HG02763 (cell line): Measurements from ENCODE around the gene RABEP2.
"Not testable (repeated sequence)": the region's sequence is repeated elsewhere in the genome, so short reads cannot be mapped to it uniquely, and the experiment has no call there.

Experiments
- ATAC-seq: cut with Tn5 transposase; IDR thresholded peaks from one replicate; pipeline ENCODE4 v1.9.1; 2021; ENCODE audit warnings: mild to moderate bottlenecking, moderate library complexity; ENCODE audit not compliant: unreplicated experiment

The RABEP2 gene

DNA sequence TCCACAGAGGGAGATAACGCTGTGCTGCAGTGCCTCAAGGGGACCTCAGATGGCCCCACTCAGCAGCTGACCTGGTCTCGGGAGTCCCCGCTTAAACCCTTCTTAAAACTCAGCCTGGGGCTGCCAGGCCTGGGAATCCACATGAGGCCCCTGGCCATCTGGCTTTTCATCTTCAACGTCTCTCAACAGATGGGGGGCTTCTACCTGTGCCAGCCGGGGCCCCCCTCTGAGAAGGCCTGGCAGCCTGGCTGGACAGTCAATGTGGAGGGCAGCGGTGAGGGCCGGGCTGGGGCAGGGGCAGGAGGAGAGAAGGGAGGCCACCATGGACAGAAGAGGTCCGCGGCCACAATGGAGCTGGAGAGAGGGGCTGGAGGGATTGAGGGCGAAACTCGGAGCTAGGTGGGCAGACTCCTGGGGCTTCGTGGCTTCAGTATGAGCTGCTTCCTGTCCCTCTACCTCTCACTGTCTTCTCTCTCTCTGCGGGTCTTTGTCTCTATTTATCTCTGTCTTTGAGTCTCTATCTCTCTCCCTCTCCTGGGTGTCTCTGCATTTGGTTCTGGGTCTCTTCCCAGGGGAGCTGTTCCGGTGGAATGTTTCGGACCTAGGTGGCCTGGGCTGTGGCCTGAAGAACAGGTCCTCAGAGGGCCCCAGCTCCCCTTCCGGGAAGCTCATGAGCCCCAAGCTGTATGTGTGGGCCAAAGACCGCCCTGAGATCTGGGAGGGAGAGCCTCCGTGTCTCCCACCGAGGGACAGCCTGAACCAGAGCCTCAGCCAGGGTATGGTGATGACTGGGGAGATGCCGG, 7.5 kb upstream of the RABEP2 start:
- ATAC-seq: no peak

DNA sequence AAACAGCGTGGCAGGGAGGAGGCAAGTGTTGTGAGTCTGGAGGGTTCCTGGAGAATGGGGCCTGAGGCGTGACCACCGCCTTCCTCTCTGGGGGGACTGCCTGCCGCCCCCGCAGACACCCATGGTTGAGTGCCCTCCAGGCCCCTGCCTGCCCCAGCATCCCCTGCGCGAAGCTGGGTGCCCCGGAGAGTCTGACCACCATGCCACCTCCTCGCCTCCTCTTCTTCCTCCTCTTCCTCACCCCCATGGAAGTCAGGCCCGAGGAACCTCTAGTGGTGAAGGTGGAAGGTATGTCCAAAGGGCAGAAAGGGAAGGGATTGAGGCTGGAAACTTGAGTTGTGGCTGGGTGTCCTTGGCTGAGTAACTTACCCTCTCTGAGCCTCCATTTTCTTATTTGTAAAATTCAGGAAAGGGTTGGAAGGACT, 6.8 kb upstream of the RABEP2 start, which contains the start of gene CD19:
Gene CD19, plus strand, starts transcription at position 171 of the 425 bp plus-strand sequence. Its CDS starts 30 bp downstream, at position 201.
- no peak for ATAC-seq

DNA sequence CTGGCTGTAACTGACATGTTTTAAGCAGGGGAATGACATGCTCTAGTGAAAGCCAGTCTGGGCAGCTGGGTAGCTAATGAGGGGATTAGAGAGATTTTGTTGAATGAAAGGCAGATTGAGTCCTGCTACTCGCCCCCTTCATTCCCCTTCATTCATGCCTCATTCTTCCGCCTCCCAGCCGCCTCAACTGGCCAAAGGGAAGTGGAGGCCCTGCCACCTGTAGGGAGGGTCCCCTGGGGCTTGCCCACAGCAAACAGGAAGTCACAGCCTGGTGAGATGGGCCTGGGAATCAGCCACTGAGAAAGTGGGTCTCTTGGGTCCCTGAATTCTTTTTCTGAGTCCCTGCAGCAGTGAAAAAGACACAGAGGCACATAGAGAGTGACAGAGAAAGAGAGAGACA, 5.6 kb upstream of the RABEP2 start:
- no peak for ATAC-seq

DNA sequence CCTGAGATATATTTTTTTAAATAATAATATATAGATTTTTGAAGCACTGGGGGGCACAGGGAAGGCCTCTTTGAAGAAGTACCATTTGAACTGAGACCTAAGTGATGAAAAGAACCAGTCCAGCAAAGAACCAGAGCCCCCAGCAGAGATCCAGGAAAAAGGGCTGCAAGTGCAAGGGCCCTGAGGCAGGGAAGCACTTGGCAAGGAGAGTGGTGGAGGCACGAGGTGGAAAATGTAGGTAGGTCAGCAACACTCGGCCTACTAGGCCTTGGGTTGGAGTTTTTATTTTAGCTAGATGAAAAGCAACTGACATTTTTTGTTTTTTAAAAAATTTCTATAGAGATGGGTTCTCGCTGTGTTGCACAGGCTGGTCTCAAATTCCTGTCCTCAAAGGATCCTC, 5.2 kb upstream of the RABEP2 start:
- no peak for ATAC-seq

DNA sequence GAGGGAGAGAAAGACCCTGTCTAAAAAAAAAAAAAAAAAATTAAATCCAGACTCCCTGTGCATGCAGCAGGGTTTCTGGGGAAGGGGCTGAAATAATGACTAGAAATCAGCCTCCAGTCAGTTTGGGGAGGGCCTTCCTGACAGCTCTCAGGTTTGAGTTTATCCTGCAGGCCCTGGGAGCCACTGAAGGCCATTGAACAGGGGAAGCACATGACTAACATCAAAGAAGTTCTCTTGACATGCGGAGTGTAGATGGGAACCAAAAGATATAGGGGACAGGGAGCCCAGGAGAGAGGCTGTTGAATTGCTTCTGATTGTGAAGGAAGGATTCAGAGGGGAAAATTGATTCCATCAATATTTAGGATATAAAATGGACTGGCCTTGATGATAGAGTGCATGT, 2.8 kb upstream of the RABEP2 start:
- ATAC-seq: no peak

DNA sequence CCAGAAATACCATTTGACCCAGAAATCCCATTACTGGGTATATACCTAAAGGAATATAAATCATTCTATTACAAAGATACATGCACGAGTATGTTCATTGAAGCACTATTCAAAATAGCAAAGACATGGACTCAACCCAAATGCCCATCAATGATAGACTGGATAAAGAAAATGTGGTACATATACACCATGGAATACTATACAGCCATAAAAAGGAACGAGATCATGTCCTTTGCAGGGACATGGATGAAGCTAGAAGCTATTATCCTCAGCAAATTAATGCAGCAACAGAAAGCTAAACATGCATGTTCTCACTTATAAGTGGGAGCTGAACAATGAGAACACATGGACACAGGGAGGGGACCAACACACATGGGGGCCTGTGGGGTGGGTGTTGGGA, 1.2 kb upstream of the RABEP2 start:
- not testable (repeated sequence) for ATAC-seq

DNA sequence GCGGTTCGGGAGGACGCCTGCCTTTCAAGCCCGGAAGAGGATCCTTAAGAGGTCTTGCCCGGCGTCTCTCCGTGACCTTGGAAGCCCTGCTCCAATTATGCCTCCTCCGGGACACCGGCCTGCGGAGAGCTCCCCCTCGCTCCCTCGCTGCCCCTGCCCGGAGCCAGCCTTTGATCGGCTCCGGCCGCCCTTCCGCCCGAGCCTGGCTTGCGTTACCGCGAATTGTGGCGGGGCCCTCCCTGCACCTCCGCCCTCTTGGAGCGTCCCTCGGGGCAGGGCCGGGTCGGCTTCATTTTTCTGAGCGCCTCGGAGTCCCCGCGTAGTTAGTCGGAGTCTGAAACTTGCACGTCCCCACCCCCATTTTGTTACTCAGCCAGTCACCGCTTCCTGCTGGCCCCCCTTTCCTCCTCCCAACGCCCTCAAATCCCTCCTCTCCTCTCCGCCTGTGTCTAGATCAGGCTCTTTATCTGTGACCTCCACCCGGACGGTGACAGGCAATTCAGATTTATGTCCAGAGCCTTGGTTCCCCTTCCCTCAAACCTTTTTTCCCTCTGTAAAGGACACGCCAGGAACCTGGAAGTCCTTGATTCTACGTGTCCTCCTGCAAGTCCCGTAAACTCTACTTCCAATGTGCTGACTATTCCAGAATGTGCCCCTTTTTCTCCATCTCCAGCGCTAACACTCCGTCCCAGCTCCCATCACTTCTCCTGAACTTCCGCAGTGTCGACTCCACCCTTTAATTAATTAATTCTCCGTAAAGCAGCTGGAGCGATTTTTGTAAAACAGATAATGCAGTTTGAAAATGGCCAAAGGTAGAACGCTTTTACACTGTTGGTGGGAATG, 569 bp upstream of the RABEP2 start:
- peak; percentile 26 for ATAC-seq

DNA sequence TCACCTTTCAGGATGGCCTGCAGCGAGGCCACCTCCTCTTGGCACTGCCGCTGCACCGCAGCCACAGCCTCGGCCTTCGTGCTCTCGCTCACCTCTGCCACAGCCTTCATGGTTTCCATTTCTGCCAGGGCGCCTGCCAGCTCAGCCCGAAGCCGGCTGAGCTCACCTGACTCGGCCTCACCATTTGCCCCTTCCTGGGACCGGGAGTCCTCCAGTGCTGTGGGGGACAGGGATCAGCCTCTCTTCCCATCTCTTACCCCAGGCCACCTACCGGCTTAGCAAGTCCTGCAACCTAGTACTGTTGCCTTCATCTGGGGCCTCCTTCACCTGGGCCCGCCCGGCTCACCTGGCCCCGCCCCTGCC, 658 bp downstream of the RABEP2 start:
- no peak for ATAC-seq

DNA sequence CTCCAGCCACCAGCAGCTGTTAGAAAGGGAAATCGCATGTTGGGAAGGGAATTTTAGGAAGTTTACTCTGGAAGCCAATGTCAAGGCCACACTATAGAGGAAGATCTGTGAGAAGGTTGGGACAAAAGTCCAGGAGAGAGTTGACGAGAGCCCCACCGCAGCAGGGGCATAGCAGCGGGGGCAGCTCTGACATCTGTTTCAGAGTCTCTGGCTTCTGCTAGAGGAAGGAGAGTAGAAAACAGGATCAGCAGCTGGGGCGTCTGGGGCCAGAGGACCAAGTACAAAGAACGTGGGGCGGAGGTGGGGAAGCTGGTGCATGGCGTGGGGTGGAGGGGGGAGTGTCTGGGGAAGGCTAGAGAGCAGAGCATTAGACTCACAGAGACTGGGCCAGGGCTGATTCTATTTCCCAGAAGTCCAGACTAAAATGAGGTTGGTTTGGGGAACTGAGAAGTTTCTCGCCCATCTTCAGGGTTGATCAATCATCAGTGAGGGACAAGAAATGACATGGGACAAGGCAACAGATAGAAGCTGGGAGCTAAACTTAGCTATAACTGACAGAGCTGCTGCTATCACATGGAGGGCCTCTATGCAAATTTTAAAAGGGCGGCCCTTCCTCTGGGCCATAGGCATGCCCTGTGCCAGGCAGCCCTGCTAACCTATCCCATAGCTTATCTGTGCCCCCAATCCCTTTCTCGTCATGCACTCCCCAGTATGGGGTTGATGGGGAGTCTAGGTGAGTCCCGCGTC, 1.2 kb downstream of the RABEP2 start:
- peak; percentile 54 for ATAC-seq

DNA sequence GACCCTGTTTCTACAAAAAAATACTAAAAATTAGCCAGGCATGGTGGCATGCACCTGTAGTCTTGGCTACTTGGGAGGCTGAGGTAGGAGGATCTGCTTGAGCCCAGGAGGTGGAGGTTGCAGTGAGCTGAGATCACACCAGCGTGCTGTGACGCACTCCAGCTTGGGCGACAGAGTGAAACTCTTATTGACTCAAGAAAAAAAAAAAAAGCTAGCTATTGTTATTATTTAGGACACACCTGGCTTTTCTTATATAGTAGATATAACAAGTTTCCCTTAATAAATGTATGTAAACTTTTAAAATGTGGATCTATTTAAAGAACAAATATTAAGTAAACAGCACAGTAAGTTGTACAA, 1.8 kb downstream of the RABEP2 start:
- no peak for ATAC-seq

DNA sequence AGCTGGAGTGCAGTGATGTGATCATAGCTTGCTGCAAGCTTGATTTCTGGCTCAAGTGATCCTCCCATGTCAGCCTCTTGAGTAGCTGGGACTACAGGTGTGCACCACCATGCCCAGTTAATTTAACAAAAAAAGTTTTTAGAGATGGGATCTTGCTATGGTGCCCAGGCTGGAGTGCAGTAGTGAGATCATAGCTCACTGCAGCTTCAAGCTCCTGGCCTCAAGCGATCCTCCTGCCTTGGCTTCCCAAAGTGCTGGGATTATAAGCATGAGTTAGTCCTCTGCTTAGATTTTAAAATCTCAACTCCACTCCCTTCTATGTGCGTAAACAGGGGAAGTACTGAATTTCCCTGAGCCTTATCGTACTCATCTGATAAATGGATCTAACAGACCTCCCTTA, 6.3 kb downstream of the RABEP2 start:
- no peak for ATAC-seq

DNA sequence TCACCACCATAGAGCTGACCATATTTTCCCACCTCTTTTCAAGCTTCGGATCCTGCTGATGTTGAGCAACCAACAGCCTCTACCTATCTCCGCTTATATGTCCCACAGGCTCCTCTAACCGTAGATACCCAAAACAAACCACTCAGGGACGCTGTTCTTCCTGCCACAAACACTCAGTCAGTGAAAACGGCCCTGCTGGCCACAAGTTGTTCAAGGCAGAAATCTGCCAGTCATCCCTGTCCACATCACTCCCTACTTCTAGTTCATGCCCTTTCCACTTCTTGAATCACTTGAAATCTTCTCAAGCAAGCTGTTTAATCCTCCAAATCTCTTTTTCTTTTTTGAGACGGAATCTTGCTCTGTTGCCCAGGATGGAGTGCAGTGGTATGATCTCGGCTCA, 7.9 kb downstream of the RABEP2 start:
- ATAC-seq: no peak

DNA sequence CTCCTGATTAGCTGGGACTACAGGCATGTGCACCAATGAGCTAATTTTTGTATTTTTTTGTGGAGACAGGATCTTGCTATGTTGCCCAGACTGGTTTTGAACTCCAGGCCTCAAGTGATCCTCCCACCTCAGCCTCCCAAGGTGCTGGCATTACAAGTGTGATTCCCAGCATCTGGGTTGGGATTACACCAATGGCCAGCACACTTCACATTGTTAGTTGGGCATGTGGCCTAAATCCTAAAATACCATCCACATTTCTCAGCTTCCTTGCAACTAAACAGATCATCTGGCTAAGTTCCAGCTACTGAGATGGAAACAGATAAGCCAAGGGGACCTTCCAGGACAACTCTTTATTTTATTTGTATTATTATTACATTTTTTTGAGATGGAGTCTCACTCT, 9.9 kb downstream of the RABEP2 start:
- no peak for ATAC-seq

DNA sequence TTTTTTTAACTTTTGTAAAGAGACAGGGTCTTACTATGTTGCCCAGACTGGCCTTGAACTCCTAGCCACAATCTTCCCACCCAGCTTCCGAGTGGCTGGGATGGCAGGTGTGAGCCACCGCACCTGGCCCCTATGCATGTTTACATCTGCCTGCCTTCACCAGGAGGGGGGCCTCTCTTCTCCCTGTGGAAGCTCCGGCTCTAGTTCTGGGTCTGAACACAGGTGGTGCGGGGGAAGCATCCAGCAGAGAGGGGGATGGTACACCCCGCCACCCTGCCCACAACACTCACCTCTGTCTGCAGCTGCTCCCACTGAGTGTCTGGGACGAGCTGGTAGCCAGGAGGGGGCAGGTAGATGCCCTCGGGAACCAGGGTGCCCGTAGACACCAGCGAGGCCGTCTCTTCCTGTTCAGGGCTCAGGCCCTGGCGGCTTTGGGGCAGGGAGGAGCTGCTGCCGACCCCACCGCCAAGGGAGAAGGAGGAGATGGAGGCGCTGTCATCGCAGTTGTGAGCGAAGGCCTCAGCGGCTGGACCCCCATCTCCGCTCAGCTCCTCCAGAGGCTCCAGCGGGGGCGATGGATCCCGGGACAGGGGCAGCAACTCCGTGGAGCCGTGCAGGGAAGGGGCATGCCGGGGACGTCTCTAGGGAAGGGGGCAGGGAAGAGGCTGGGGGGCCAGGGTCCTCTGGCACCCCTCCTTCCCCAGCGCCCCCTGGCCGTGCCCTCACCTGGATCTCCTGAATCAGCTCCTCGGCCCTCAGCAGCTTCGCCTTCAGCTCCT, 10.9 kb downstream of the RABEP2 start:
- no peak for ATAC-seq

DNA sequence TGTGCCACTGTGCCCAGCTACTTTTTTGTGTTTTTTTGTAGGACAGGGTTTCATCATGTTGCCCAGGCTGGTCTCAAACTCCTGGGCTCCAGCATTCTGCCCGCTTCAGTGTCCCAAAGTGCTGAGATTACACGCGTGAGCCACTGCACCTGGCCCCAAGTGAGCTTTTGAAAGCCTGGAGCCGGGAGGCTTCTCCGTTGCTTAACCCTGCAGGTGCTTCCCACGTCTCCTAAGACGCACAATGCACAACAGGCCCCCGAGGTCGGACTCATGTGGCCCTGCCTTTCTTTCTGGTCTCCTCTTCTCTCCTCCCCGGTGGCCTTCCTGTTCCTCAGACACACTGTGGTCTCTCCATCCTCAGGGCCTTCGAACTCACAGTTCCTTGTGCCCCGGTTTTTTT, 12.5 kb downstream of the RABEP2 start:
- no peak for ATAC-seq

DNA sequence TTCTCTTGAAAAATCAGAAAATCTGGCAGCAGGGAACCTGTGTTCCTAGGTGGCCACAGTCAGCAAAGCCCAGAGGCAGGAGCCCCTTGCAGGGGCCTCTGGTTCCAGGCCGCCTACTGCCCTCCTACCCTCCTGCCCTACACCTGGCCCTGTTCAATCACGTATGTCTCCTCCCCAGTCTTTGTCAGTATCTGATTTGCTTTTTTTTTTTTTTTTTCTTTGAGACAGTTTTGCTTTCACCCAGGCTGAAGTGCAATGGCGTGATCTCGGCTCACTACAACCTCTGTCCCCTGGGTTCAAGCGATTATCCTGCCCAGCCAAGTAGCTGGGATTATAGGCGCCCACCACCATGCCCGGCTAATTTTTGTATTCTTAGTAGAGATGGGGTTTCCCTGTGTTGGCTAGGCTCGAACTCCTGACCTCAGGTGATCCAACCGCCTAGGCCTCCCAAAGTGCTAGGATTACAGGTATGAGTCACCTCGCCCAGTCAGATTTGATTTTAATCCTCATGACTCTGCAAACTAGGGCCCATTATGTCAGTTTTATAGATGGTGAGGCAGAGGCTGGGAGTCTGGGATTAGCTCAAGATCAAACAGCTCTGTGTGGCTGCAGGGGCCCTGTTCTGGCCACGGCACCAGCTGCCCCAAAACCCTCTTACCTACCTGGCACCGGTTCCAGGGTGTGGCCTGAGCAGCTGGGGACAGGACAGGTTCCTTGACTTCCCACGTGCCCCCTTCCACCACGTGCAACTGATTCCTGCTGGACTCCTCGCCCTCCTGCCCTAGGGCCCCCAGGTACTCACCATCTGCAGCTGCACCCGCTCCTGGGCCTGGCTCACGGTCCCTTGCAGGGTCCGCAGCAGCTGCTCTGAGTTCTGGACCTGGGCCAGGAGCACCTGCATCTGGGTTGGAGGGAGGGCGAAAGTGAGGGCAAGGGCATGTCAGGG, 14.7 kb downstream of the RABEP2 start:
- ATAC-seq: no peak

DNA sequence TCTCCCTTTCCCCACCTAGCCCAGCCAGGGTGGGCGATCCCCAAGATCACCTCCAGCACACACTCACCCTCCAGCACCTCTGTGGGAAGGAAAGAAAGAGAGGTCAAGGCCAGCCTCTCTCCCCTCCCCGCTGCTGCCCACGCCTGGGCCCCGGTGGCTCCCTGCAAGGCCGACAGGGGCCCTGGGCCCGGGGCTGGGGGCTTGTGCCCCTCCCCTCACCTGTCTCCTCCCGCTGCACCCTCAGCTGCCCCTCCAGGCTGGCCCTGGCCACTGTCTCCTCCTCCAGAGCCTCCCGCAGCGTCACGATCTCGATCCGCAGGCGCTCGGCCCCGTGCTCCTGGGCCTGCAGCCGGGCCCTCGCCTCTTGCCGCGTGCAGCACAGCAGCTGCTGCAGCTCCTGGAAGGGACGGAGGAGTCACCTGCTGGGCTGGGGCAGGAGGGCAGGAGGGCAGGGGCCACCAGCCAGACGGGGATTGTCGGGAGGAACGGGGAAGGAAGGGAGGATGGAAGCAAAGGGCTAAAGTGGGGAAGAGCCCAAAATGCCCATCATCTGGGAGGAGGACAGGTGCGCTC, 19.2 kb downstream of the RABEP2 start:
- no peak for ATAC-seq

DNA sequence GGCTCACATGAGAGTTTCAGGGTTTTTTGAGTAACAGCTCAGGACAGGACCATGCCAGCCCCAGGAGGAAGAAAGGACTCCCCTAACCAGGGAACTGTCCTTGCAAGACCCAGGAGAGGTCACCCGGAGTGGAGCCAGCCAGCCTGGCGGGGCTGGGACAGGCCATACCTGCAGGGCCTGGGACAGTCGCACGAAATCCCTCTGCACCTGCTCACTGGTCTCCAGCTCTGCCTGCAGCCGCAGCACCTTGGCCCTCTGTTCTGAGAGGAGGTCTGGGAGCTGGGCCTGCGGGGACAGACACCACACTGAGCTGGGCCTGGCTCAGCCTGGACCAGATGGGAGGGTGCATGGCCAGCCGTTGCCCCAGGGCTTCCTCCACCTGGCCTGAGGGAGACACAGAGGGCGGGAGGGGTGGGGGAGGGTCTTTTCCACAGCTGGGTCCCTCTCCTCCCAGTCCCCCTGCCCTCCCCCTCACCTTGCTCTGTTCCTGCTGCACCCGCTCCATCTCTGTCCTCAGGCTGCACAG, 19.7 kb downstream of the RABEP2 start:
- no peak for ATAC-seq

DNA sequence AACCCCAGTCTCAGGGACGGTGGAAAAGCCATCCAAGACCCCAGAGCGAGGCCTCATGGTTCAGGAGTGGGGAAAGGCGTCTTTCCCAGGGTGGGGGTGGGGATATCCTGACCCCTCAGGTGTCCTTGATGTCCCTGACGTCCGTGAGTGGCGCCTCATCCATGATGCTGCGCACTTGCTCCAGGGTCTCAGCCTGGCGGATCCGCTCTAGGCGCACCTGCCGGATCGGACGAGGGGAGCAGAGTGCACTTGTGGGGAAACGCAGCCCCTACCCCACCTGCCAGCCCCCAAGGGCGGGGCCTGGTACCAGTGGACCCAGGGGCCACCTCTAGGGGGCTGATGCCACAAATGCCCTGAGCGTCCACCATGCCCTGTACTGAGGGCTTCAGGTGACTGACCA, 20.2 kb downstream of the RABEP2 start:
- no peak for ATAC-seq
